ENCODE results near the gene THAP3. TPM values are rescaled to one million over a fixed set of nuclear protein-coding genes. Genes with fewer than 3 reads are reported as not detected.
A peak's percentile ranks its signal among the peaks of the same experiment; 100 is the strongest.

Gene THAP3
- total and polyA plus RNA-seq, 12 donors, result 11.1 to 65.6 (median 36.0) TPM

GRCh38 chr1:6602669-6603237 is 21.9 kb upstream of the THAP3 start, which contains the start of gene KLHL21:
Gene KLHL21, minus strand, starts transcription at chr1:6602869. Its CDS starts 52 bp downstream, at chr1:6602817.
- Histone ChIP-seq H3K4me1 (replicated peaks in 1 of 2) (peaks cover 32 to 46% of the 10 kb centered on the region in 2 donors), H3K27ac (peak within 1 kb of the TSS; percentile 80 to 99 (median 98)), H3K9me3 (replicated peaks in 1 of 3) (no peaks in the 10 kb centered on the region), H3K4me3 (peak within 1 kb of the TSS; percentile 42 to 71 (median 52)), H3K27me3 (no peaks in the 10 kb centered on the region), H3K36me3 (replicated peaks in 1 of 2) (peaks cover 0 to 18% of the 10 kb centered on the region in 2 donors)
- peak in 1 of 6 experiments; percentile 30 for TF ChIP-seq CTCF (IDR thresholded peaks at IDR 0.05)
- peak; percentile 79 to 92 for TF ChIP-seq POLR2A (IDR thresholded peaks at IDR 0.05)
- WGBS, 4 donors, result 0% methylated on average over 26 to 84 of the region's 84 CpGs; no CpG with 5 or more reads in 1 of the 4 donors
- intact Hi-C loops (cut with DNase I), result no loop called here
- DNase-seq, result peak; percentile 91 to 94 (median 93)

DNA sequence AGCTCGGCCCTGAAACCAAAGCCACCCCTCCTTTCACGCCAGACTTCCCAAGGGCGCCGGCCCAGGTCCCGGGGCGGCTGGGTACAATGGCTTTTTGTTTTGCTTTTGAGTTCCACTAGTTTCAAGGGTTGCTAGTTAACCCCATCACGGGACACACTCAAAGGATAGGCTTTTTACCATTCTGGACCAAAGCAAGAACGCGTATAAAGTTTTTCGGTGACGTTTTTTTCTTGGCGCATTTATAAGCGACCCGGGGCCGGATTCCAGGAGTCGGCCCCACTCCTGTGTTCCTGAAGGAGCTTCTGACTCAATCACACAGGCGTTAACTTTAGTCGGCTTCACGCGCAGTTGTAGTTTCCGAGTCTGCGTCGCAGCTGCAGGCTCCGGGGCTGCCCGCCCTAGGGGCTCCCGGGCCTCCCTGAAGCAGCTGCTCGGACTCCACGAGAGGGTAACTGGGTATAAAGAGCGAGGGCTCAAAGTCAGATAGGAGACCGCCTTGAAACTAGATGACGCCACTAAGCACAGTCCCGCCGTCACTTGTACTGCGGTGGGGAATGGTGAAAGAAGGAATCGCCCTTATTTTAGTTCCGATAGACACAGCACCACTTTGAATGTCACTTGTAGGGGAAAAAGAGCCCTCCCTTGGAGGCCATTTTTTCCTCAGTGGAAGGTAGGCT is 21.3 kb upstream of the THAP3 start:
- intact Hi-C loops (cut with DNase I), result no loop called here
- Histone ChIP-seq H3K27ac (peak overlapping the region; percentile 80 to 99 (median 98)), H3K4me1 (replicated peaks in 1 of 2) (peaks cover 28 to 40% of the 10 kb centered on the region in 2 donors), H3K27me3 (no peaks in the 10 kb centered on the region), H3K36me3 (replicated peaks in 1 of 2) (peaks cover 0 to 12% of the 10 kb centered on the region in 2 donors), H3K9me3 (replicated peaks in 1 of 3) (no peaks in the 10 kb centered on the region), H3K4me3 (peak overlapping the region; percentile 42 to 71 (median 52))
- TF ChIP-seq CTCF (IDR thresholded peaks at IDR 0.05), result no peak
- peak in 1 of 2 donors; percentile 46 for TF ChIP-seq POLR2A (IDR thresholded peaks at IDR 0.05)
- WGBS, 4 donors, result 0% methylated on average over 17 to 36 of the region's 36 CpGs
- peak; percentile 63 to 84 (median 71) for DNase-seq

- H3K27ac ChIP-seq, result peak overlapping the region; percentile 80 to 99 (median 98)
- peak overlapping the region in 2 of 4 donors; percentile 58 to 71 for H3K4me3 ChIP-seq
- peaks cover 27 to 33% of the 10 kb centered on the region in 2 donors for H3K4me1 ChIP-seq (replicated peaks in 1 of 2)
- TF ChIP-seq POLR2A (IDR thresholded peaks at IDR 0.05) (no peak), CTCF (IDR thresholded peaks at IDR 0.05) (peak in 3 of 6 experiments; percentile 24 to 54 (median 32))
- no peaks in the 10 kb centered on the region for H3K27me3 ChIP-seq
- H3K36me3 ChIP-seq (replicated peaks in 1 of 2), result peaks cover 0 to 5% of the 10 kb centered on the region in 2 donors
- H3K9me3 ChIP-seq (replicated peaks in 1 of 3), result no peaks in the 10 kb centered on the region
- peak; percentile 53 to 88 (median 63) for DNase-seq
- intact Hi-C loops (cut with DNase I), result no loop called here
- 30 to 37% (median 31%) methylated on average over 18 to 19 of the region's 19 CpGs for WGBS, 4 donors
These were observed 20.6 kb upstream of the THAP3 start for GRCh38 chr1:6603915-6604558.

All from adrenal gland (tissue), 12 donors.